HepG2 (cell line): ENCODE measurements around the gene AJM1. TPM values are rescaled to one million over a fixed set of nuclear protein-coding genes. Genes with fewer than 3 reads are reported as not detected.
A peak's percentile ranks its signal among the peaks of the same experiment; 100 is the strongest.

ENCODE experiments used
- CAMTA2 ChIP-seq: sonication (generic); formaldehyde crosslinking; IDR thresholded peaks from 2 replicates; pipeline ENCODE4 v1.4.0; 2020; ENCODE audit warnings: mild to moderate bottlenecking, missing genetic modification reagents, borderline replicate concordance
- HDAC2 ChIP-seq: sonication (generic); formaldehyde crosslinking; IDR thresholded peaks from 2 replicates; pipeline ENCODE4 v1.4.0; 2020; ENCODE audit warnings: missing genetic modification reagents
- HNRNPLL ChIP-seq: fragments of 200-400 bp; formaldehyde crosslinking; IDR thresholded peaks from 2 replicates; pipeline ENCODE4 v1.6.1; 2017; ENCODE audit warnings: mild to moderate bottlenecking, low read depth, low read length; ENCODE audit not compliant: poor library complexity, severe bottlenecking
- IRF2 ChIP-seq: IDR thresholded peaks from 2 replicates; pipeline ENCODE4 v1.6.1; 2018; ENCODE audit warnings: missing genetic modification reagents, missing compliant biosample characterization
- KMT2A ChIP-seq: sonication (generic); formaldehyde crosslinking; IDR thresholded peaks from 2 replicates; pipeline ENCODE4 v1.4.0; 2020; ENCODE audit warnings: missing genetic modification reagents
- MAZ ChIP-seq, 2 experiments: sonication (generic) in 1 of 2; formaldehyde crosslinking in 1 of 2; IDR thresholded peaks; 2 replicates each; pipeline versions ENCODE4 v1.5.0 to v1.6.1; 2012 to 2020; ENCODE audit warnings: low read depth in 2 of 2, mild to moderate bottlenecking in 2 of 2, borderline replicate concordance in 1 of 2, improper control_type of control experiment in 1 of 2, low read length in 1 of 2, missing genetic modification reagents in 1 of 2, moderate library complexity in 1 of 2
- NRL ChIP-seq: sonication (generic); formaldehyde crosslinking; IDR thresholded peaks from 2 replicates; pipeline ENCODE4 v1.5.0; 2020; ENCODE audit warnings: missing genetic modification reagents, mild to moderate bottlenecking, moderate library complexity, borderline replicate concordance
- PHF5A ChIP-seq: IDR thresholded peaks from one replicate; pipeline ENCODE4 v1.6.1; 2018; ENCODE audit warnings: low read depth, missing genetic modification reagents; ENCODE audit not compliant: unreplicated experiment
- SMARCC2 ChIP-seq: fragments of 450-650 bp; IDR thresholded peaks from 2 replicates; pipeline ENCODE4 v1.6.1; 2017; ENCODE audit warnings: antibody characterized with exemption, mild to moderate bottlenecking
- TBX2 ChIP-seq: sonication (generic); formaldehyde crosslinking; IDR thresholded peaks from 2 replicates; pipeline ENCODE4 v1.5.0; 2020; ENCODE audit warnings: missing genetic modification reagents, mild to moderate bottlenecking, borderline replicate concordance
- TBX3 ChIP-seq: fragments of 450-650 bp; IDR thresholded peaks from 2 replicates; pipeline ENCODE4 v1.6.1; 2017; ENCODE audit warnings: antibody characterized with exemption, mild to moderate bottlenecking, inconsistent platforms, borderline replicate concordance
- ZNF788 ChIP-seq: sonication (generic); formaldehyde crosslinking; IDR thresholded peaks from 2 replicates; pipeline ENCODE4 v1.5.0; 2020; ENCODE audit warnings: mild to moderate bottlenecking, missing genetic modification reagents, borderline replicate concordance
- ZZZ3 ChIP-seq: sonication (generic); formaldehyde crosslinking; IDR thresholded peaks from 2 replicates; pipeline ENCODE4 v1.4.0; 2020; ENCODE audit warnings: missing genetic modification reagents, mild to moderate bottlenecking, borderline replicate concordance
- polyA plus RNA-seq, 8 experiments: library from polyadenylated mRNA; depleted of rRNA in 3 of 8; stranded (reverse) in 7 of 8; unstranded in 1 of 8; fragments of >200 nt; fragmentation: Illumina TruSeq in 4 of 8; extraction: Trizol in 4 of 8; gene quantifications; 2 replicates each; pipeline versions ENCODE4 v1.2.1 to v1.2.3, GENCODE V29; 2011 to 2016; ENCODE audit warnings: low read depth in 4 of 8, missing spikeins in 1 of 8, mixed read lengths in 1 of 8; ENCODE audit not compliant: insufficient read depth in 1 of 8
- total RNA-seq, 5 experiments: library from RNA; depleted of rRNA; stranded (reverse); fragments of >200 nt; fragmentation: Illumina TruSeq; extraction: Trizol; gene quantifications; 2 replicates each; pipeline ENCODE4 v1.2.3, GENCODE V29; 2016; ENCODE audit warnings: low read depth in 1 of 5
- TF ChIP-seq, protein P1 (sequence below): sonication (generic); formaldehyde crosslinking; IDR thresholded peaks from 2 replicates; pipeline ENCODE4 v1.5.0; 2020; ENCODE audit warnings: mild to moderate bottlenecking, low read depth, missing genetic modification reagents, borderline replicate concordance
- TF ChIP-seq, protein P2 (sequence below): sonication (generic); formaldehyde crosslinking; IDR thresholded peaks from 2 replicates; pipeline ENCODE4 v1.5.1; 2020; ENCODE audit warnings: mild to moderate bottlenecking, missing genetic modification reagents, moderate library complexity
- TF ChIP-seq, protein P3 (sequence below): sonication (generic); formaldehyde crosslinking; IDR thresholded peaks from 2 replicates; pipeline ENCODE4 v1.5.0; 2020; ENCODE audit warnings: missing genetic modification reagents
- TF ChIP-seq, protein P4 (sequence below): sonication (generic); formaldehyde crosslinking; IDR thresholded peaks from 2 replicates; pipeline ENCODE4 v1.8.1; 2023; ENCODE audit warnings: mild to moderate bottlenecking, missing genetic modification reagents
- TF ChIP-seq, protein P5 (sequence below): IDR thresholded peaks from 2 replicates; pipeline ENCODE4 v1.6.1; 2016; ENCODE audit warnings: low read depth, borderline replicate concordance
- TF ChIP-seq, protein P6 (sequence below): sonication (generic); formaldehyde crosslinking; IDR thresholded peaks from 2 replicates; pipeline ENCODE4 v1.4.0; 2020; ENCODE audit warnings: missing genetic modification reagents, mild to moderate bottlenecking, borderline replicate concordance

The AJM1 gene
- total and polyA plus RNA-seq, 2 of the 13 experiments (the other 11 are each of a cell fraction or from before 2014, with no cell fraction given): 1.1 to 1.2 TPM

DNA sequence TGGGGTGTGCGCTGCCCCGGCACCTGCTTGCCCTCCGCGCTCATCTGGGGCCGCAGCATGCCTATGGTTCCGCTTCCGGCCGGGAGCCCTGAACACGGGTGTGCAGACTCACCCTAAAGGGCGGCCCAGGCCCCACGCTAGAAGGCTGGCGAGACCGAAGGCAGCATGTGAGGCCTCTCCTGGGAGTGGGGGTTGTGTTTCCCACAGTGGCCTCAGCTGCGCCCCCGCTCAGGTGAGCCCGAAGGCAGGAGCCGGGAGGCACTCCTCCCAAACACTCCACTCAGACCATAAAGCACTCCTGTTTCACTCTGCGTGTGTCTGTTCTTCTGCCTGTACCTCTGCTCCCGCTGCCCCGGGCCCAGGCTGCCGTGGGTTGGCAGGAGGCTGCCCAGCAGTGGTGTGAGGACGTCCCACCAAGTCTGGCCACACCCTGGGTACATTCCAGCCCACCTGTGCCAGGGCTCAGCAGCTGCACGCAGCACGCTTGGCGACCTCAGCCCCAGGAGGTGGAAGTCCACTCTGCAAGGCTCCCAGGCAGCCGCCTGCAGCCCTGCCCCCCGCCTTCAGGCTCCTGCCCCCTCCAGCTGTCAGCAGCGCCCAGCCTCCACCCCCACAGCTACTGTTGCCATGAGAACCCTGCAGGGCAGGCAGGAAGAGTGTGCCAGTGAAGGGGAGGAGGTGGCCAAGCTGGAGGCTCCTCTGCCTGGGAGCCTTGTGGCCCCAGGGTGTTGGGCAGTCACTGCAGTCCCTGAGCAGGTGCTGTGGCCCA lies 1.2 kb upstream of the AJM1 start (continued):
- peak; percentile 51; the same call in 1 of the 2 replicates for TF ChIP-seq TBX2 (CRISPR knock-in tag)
- no peak for TF ChIP-seq KMT2A (CRISPR knock-in tag)
- peak; percentile 13; the same call in 1 of the 2 replicates for TF ChIP-seq HDAC2 (CRISPR knock-in tag)
- TF ChIP-seq, protein P1, sequence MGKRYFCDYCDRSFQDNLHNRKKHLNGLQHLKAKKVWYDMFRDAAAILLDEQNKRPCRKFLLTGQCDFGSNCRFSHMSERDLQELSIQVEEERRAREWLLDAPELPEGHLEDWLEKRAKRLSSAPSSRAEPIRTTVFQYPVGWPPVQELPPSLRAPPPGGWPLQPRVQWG (CRISPR knock-in tag): no peak
- no peak for TF ChIP-seq PHF5A
- peak; percentile 52; the same call in 1 of the 2 replicates for TF ChIP-seq ZNF788
- TF ChIP-seq CAMTA2 (CRISPR knock-in tag): 0 out of 2 replicates have a peak, but pooled peaks have one; percentile 36
- TF ChIP-seq, protein P2, sequence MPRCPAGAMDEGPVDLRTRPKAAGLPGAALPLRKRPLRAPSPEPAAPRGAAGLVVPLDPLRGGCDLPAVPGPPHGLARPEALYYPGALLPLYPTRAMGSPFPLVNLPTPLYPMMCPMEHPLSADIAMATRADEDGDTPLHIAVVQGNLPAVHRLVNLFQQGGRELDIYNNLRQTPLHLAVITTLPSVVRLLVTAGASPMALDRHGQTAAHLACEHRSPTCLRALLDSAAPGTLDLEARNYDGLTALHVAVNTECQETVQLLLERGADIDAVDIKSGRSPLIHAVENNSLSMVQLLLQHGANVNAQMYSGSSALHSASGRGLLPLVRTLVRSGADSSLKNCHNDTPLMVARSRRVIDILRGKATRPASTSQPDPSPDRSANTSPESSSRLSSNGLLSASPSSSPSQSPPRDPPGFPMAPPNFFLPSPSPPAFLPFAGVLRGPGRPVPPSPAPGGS (CRISPR knock-in tag): no peak; the same call in 1 of the 2 replicates
- TF ChIP-seq NRL (CRISPR knock-in tag): peak; percentile 9; the same call in 1 of the 2 replicates
- TF ChIP-seq, protein P3, sequence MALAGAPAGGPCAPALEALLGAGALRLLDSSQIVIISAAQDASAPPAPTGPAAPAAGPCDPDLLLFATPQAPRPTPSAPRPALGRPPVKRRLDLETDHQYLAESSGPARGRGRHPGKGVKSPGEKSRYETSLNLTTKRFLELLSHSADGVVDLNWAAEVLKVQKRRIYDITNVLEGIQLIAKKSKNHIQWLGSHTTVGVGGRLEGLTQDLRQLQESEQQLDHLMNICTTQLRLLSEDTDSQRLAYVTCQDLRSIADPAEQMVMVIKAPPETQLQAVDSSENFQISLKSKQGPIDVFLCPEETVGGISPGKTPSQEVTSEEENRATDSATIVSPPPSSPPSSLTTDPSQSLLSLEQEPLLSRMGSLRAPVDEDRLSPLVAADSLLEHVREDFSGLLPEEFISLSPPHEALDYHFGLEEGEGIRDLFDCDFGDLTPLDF (CRISPR knock-in tag): no peak
- TF ChIP-seq SMARCC2: no peak
- TF ChIP-seq, protein P4, sequence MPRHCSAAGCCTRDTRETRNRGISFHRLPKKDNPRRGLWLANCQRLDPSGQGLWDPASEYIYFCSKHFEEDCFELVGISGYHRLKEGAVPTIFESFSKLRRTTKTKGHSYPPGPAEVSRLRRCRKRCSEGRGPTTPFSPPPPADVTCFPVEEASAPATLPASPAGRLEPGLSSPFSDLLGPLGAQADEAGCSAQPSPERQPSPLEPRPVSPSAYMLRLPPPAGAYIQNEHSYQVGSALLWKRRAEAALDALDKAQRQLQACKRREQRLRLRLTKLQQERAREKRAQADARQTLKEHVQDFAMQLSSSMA (CRISPR knock-in tag): no peak
- TF ChIP-seq, protein P5, sequence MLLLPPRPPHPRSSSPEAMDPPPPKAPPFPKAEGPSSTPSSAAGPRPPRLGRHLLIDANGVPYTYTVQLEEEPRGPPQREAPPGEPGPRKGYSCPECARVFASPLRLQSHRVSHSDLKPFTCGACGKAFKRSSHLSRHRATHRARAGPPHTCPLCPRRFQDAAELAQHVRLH (CRISPR knock-in tag): no peak; the same call in 1 of the 2 replicates
- peak; percentile 71; the same call in 1 of the 2 replicates for TF ChIP-seq ZZZ3 (CRISPR knock-in tag)
- TF ChIP-seq, protein P6, sequence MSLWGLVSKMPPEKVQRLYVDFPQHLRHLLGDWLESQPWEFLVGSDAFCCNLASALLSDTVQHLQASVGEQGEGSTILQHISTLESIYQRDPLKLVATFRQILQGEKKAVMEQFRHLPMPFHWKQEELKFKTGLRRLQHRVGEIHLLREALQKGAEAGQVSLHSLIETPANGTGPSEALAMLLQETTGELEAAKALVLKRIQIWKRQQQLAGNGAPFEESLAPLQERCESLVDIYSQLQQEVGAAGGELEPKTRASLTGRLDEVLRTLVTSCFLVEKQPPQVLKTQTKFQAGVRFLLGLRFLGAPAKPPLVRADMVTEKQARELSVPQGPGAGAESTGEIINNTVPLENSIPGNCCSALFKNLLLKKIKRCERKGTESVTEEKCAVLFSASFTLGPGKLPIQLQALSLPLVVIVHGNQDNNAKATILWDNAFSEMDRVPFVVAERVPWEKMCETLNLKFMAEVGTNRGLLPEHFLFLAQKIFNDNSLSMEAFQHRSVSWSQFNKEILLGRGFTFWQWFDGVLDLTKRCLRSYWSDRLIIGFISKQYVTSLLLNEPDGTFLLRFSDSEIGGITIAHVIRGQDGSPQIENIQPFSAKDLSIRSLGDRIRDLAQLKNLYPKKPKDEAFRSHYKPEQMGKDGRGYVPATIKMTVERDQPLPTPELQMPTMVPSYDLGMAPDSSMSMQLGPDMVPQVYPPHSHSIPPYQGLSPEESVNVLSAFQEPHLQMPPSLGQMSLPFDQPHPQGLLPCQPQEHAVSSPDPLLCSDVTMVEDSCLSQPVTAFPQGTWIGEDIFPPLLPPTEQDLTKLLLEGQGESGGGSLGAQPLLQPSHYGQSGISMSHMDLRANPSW (CRISPR knock-in tag): no peak
- no peak for TF ChIP-seq TBX3
- TF ChIP-seq IRF2: no peak
- TF ChIP-seq MAZ (IDR thresholded peaks at IDR 0.05; ENCODE audit: borderline replicate concordance, low read depth, low read length): 0 out of 2 replicates have a peak, but pooled peaks have one; percentile 38
- peak; percentile 54 for TF ChIP-seq MAZ (CRISPR knock-in tag; IDR thresholded peaks at IDR 0.05; ENCODE audit: low read depth)
- TF ChIP-seq HNRNPLL: no peak
